ENCODE data around the gene LIPC.

DNA sequence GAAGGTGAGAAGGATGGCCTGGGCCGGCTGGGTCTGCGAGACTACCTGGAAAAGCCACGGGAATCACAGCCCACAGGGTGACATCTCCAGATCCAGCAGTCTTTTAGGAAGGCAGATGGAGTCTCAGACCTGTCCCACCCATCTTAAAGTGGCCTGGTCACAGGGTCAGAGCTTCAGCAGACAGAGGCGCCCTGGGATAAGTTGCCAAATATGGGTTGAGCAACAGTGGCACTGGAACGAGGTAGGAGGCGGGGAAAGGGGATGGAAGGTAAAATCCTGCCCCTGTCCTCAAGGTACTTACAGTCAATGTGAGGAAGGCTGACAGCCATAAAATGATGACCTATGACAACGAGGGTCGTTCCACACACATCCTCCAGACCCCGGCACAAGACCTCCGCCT lies 80.7 kb downstream of the LIPC start:
- TF ChIP-seq, protein P1, sequence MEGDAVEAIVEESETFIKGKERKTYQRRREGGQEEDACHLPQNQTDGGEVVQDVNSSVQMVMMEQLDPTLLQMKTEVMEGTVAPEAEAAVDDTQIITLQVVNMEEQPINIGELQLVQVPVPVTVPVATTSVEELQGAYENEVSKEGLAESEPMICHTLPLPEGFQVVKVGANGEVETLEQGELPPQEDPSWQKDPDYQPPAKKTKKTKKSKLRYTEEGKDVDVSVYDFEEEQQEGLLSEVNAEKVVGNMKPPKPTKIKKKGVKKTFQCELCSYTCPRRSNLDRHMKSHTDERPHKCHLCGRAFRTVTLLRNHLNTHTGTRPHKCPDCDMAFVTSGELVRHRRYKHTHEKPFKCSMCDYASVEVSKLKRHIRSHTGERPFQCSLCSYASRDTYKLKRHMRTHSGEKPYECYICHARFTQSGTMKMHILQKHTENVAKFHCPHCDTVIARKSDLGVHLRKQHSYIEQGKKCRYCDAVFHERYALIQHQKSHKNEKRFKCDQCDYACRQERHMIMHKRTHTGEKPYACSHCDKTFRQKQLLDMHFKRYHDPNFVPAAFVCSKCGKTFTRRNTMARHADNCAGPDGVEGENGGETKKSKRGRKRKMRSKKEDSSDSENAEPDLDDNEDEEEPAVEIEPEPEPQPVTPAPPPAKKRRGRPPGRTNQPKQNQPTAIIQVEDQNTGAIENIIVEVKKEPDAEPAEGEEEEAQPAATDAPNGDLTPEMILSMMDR (IDR thresholded peaks at IDR 0.05 in 2 of 3, conservative IDR thresholded peaks at IDR 0.05 in 1 of 3; ENCODE audit: control insufficient read depth in 2 of 3, extremely low read depth in 1 of 3, insufficient read depth in 1 of 3, low read depth in 3 of 3, low read length in 3 of 3): no peak
- TF ChIP-seq ZNF24 (IDR thresholded peaks at IDR 0.05) (no peak), RAD51 (IDR thresholded peaks at IDR 0.05) (no peak), ZSCAN29 (IDR thresholded peaks at IDR 0.05) (no peak), SMC3 (IDR thresholded peaks at IDR 0.05; ENCODE audit: borderline replicate concordance, low read length) (no peak), TAF1 (IDR thresholded peaks at IDR 0.05; ENCODE audit: borderline replicate concordance, low read depth, low read length) (no peak)

All from GM12878 (cell line).